Camera-type eye (tissue), 1 donor: ENCODE data around the gene PLEKHG5. TPM values are rescaled to one million over a fixed set of nuclear protein-coding genes. Genes with fewer than 3 reads are reported as not detected.

Source experiments
- total RNA-seq: library from RNA; depleted of rRNA; stranded (reverse); fragments of >200 nt; gene quantifications from one replicate; pipeline ENCODE4 v1.2.3, GENCODE V29; 2014

Gene PLEKHG5, protein sequence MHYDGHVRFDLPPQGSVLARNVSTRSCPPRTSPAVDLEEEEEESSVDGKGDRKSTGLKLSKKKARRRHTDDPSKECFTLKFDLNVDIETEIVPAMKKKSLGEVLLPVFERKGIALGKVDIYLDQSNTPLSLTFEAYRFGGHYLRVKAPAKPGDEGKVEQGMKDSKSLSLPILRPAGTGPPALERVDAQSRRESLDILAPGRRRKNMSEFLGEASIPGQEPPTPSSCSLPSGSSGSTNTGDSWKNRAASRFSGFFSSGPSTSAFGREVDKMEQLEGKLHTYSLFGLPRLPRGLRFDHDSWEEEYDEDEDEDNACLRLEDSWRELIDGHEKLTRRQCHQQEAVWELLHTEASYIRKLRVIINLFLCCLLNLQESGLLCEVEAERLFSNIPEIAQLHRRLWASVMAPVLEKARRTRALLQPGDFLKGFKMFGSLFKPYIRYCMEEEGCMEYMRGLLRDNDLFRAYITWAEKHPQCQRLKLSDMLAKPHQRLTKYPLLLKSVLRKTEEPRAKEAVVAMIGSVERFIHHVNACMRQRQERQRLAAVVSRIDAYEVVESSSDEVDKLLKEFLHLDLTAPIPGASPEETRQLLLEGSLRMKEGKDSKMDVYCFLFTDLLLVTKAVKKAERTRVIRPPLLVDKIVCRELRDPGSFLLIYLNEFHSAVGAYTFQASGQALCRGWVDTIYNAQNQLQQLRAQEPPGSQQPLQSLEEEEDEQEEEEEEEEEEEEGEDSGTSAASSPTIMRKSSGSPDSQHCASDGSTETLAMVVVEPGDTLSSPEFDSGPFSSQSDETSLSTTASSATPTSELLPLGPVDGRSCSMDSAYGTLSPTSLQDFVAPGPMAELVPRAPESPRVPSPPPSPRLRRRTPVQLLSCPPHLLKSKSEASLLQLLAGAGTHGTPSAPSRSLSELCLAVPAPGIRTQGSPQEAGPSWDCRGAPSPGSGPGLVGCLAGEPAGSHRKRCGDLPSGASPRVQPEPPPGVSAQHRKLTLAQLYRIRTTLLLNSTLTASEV
- 34.3 TPM for total RNA-seq

DNA sequence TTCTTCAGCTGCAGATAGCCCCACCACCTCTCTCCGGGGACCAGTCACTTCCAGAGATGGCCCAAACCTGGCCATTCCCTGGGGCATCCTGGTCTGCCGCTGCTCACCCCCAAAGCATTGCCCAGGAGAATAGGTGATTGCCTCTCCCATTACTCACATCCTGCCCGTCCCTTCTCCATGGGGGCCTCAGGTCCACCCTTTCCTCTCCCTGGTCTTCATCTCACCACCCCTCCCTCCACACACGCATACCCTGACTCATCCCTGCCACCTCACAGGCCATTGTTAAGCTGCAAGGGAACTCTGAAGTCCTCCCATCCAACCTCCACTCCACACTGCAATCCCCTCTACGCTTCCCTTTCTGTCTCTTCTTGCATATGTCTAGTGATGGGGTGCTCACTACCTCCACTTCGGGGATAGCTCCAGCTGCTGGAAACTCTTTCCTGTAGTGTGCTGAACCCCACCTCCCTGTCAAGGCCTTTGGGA lies at the start of gene PLEKHG5:
PLEKHG5 (minus strand) TSS at position 188 of the 483 bp plus-strand sequence. CDS start 14,096 bp downstream, outside the sequence.

DNA sequence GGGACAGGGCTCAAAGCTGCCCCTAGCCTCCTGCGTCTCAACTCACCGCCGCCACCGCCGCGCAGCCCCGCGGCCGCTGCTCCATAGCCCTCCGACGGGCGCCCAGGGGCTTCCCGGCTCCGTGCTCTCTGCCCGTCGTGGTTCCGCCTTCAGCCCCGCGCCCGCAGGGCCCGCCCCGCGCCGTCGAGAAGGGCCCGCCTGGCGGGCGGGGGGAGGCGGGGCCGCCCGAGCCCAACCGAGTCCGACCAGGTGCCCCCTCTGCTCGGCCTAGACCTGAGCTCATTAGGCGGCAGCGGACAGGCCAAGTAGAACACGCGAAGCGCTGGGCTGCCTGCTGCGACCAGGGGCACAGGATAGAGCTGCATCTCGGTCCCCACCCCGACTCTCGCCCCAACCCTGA lies 25.4 kb downstream of the PLEKHG5 start, which contains the start of gene TNFRSF25:
TNFRSF25 (minus strand) TSS at position 151 of the 400 bp plus-strand sequence; CDS start at position 85, 66 bp downstream.

DNA sequence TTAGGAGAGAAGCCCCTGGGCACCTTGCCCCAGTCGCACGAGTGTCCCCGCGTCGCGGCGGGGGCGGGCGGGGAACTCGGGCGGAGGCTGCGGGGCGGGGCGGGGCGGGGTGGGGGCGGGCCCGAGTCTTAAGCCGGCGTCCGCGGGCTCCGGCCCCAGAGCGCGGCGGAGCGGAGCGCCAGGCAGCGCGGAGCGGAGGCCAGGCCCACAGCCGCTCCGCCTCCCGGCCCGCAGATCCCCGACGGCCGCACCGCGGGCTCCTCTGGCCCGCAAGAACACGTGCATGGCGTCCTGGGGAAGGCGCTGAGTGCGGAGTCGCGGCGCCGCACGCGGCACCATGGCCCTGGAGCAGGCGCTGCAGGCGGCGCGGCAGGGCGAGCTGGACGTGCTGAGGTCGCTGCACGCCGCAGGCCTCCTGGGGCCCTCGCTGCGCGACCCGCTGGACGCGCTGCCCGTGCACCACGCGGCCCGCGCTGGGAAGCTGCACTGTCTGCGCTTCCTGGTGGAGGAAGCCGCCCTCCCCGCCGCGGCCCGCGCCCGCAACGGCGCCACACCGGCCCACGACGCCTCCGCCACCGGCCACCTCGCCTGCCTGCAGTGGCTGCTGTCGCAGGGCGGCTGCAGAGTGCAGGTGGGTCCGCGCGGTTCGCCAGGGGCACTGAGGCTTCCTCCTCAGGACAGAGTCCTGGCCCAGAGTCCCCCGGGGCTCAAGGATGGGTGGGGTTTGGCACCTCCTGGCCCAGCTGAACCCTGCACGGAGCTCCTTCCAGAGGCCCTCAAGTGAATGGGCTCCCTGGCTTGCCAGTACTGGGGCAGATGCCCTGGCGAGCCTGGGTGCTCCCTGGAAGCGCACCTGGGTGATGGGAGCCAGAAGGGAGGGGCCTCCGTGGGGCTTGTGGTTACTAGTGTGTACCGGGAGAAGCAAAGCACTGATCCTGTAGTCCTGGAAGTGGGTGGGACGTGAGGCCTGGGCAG lies 66.6 kb downstream of the PLEKHG5 start, which contains the start of gene ESPN:
ESPN (plus strand) TSS at position 158 of the 975 bp plus-strand sequence; CDS start at position 338, 180 bp downstream.

DNA sequence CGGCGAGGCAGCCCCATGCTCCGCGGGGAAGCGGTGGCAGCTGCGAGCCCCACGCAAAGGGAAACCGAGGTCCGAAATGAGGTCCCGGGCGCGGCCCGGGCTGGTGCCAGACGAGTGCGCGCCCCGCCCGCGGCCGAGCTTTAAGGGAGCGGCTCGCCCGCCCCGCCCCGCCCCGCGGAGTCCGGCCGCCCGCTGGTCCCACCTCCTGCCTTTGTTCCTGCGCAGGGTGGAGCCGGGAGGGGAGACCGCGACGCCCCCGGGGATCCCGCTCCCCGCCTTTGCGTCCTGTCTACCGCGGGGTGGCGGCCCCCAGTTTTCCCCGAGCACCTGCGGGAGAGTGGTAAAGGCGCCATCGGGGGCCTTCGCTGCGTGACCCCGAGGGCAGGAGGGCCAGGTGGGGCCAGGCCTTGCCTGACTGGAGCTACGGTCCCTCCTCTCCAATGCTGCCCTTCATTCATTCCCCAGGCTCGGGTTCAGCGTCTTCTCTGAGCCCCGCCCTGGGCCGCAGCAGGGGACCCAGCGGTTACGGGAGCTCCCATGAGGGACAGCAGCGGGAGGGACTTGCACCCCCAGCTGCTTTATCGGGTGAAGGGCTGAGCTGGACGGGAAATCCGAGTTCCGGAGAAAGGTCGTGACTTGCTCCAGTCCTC lies 71.5 kb downstream of the PLEKHG5 start, which contains the start of gene HES2:
HES2 (minus strand) TSS at position 116 of the 650 bp plus-strand sequence; CDS start at position 17, 99 bp downstream.

Other genes with a start within 250 kb of the PLEKHG5 start
- gene HES3, start 247.5 kb downstream of the PLEKHG5 start, total RNA-seq = not detected
- gene GPR153, start 230.6 kb downstream of the PLEKHG5 start, total RNA-seq = 17.4 TPM
- 26.3 TPM for gene ACOT7, start 97.9 kb downstream of the PLEKHG5 start, total RNA-seq
- 1.2 TPM for gene HES2, start 71.7 kb downstream of the PLEKHG5 start, total RNA-seq
- 27.5 TPM for gene ESPN, start 66.9 kb downstream of the PLEKHG5 start, total RNA-seq
- gene TNFRSF25, start 25.5 kb downstream of the PLEKHG5 start, total RNA-seq = 30.7 TPM
- gene NOL9, start 62.8 kb upstream of the PLEKHG5 start, total RNA-seq = 43.1 TPM
- not detected for gene TAS1R1, start 63.6 kb upstream of the PLEKHG5 start, total RNA-seq
- 36.6 TPM for gene ZBTB48, start 88.3 kb upstream of the PLEKHG5 start, total RNA-seq
- gene KLHL21, start 111.2 kb upstream of the PLEKHG5 start, total RNA-seq = 25.3 TPM
- gene PHF13, start 122.1 kb upstream of the PLEKHG5 start, total RNA-seq = 25.0 TPM
- gene THAP3, start 133.2 kb upstream of the PLEKHG5 start, total RNA-seq = 21.9 TPM
- gene DNAJC11, start 210.1 kb upstream of the PLEKHG5 start, total RNA-seq = 42.3 TPM